ENCODE data around the gene AMMECR1L. TPM values are rescaled to one million over a fixed set of nuclear protein-coding genes. Genes with fewer than 3 reads are reported as not detected.

Gene AMMECR1L
- total RNA-seq, 4 donors from 2014 or later = 6.3 to 11.8 (median 7.8) TPM

DNA sequence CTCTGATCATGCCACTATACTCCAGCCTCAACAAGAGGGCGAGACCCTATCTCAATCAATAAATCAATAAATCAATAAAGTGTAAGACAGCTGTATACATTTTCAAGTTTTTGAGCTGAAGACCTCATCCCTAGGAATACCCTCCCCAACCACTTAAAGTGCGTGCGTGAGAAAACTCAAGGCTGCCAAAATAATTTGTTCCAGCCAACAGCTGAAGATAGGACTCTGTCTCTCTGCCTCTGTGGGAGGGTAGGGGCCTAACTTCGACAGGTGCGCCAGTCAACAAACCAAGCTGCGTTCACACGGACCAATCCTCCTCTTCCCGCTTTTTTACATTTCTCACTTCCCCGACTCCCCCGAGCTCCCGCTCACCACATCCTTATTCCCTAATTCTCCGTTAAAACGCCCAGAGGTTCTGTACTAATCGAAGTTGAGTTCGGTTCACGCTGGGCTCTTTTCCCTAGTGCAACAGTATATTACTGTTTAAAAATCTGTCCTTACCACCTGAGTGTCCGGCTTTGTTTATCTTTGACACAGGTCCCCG lies 28.4 kb downstream of the AMMECR1L start:
- TF ChIP-seq POLR2A (IDR thresholded peaks at IDR 0.05) = no peak
- no peak for TF ChIP-seq CTCF (IDR thresholded peaks at IDR 0.05)
- Histone ChIP-seq H3K27ac (peak overlapping the region; percentile 83 to 92 (median 86)), H3K9me3 (no peaks in the 10 kb centered on the region), H3K27me3 (no peaks in the 10 kb centered on the region), H3K36me3 (peaks cover 0 to 17% (median 0%) of the 10 kb centered on the region in 3 donors), H3K4me1 (peaks cover 9 to 55% (median 26%) of the 10 kb centered on the region in 3 donors), H3K4me3 (peak overlapping the region; percentile 88 to 95 (median 89))
- no peak for DNase-seq
- intact Hi-C loops (cut with DNase I) = no loop called here
- 1 to 2% methylated on average over 18 of the region's 18 CpGs for WGBS, 2 donors

GRCh38 chr2:127853671-127854070 lies 32.1 kb downstream of the AMMECR1L start:
- Histone ChIP-seq H3K36me3 (peaks cover 0 to 51% (median 0%) of the 10 kb centered on the region in 3 donors), H3K9me3 (no peaks in the 10 kb centered on the region), H3K27ac (no peak overlapping the region), H3K4me3 (no peak overlapping the region), H3K27me3 (no peaks in the 10 kb centered on the region), H3K4me1 (peaks cover 9 to 39% (median 18%) of the 10 kb centered on the region in 3 donors)
- 79 to 89% methylated on average over 4 of the region's 4 CpGs for WGBS, 2 donors
- no peak for DNase-seq
- no peak for TF ChIP-seq POLR2A (IDR thresholded peaks at IDR 0.05)
- intact Hi-C loops (cut with DNase I) = no loop called here

- WGBS, 2 donors = 99 to 100% methylated on average over 6 to 8 of the region's 8 CpGs
- TF ChIP-seq CTCF (IDR thresholded peaks at IDR 0.05) = no peak
- TF ChIP-seq POLR2A (IDR thresholded peaks at IDR 0.05) = no peak
- H3K4me1 ChIP-seq = peaks cover 9 to 32% (median 14%) of the 10 kb centered on the region in 3 donors
- peaks cover 0 to 63% (median 8%) of the 10 kb centered on the region in 3 donors for H3K36me3 ChIP-seq
- no peak overlapping the region for H3K27ac ChIP-seq
- H3K27me3 ChIP-seq = no peaks in the 10 kb centered on the region
- H3K9me3 ChIP-seq = no peaks in the 10 kb centered on the region
- no peak overlapping the region for H3K4me3 ChIP-seq
- intact Hi-C loops (cut with DNase I) = no loop called here
- DNase-seq = no peak
Measured at GRCh38 chr2:127852388-127852787, 33.4 kb downstream of the AMMECR1L start.

DNA sequence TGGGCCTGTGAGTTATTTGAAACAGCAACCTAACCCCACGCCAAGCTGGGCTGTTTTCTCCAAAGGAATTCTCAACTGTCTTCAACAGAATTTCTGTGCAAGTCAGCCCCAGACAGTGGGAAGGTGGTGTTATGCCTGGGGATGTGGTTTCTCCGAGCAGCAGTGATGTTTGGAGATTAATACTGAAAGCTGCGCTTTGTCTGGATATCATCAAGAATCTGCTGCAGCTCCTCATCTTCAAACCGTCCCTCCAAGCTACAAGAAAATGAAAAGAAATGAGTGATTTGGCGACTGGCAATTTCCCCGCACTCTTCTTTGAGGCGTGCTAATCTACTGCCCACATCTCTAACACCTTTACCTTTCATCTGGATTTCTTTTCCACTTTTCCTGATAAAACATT lies 37.8 kb downstream of the AMMECR1L start:
- H3K27ac ChIP-seq = no peak overlapping the region
- no peaks in the 10 kb centered on the region for H3K4me1 ChIP-seq
- intact Hi-C loops (cut with DNase I) = no loop called here
- TF ChIP-seq CTCF (IDR thresholded peaks at IDR 0.05) (no peak), POLR2A (IDR thresholded peaks at IDR 0.05) (no peak)
- no peaks in the 10 kb centered on the region for H3K27me3 ChIP-seq
- H3K4me3 ChIP-seq = no peak overlapping the region
- no peak for DNase-seq
- H3K36me3 ChIP-seq = peaks cover 0 to 86% (median 22%) of the 10 kb centered on the region in 3 donors
- H3K9me3 ChIP-seq = no peaks in the 10 kb centered on the region
- 83 to 97% methylated on average over 6 to 7 of the region's 7 CpGs for WGBS, 2 donors

DNA sequence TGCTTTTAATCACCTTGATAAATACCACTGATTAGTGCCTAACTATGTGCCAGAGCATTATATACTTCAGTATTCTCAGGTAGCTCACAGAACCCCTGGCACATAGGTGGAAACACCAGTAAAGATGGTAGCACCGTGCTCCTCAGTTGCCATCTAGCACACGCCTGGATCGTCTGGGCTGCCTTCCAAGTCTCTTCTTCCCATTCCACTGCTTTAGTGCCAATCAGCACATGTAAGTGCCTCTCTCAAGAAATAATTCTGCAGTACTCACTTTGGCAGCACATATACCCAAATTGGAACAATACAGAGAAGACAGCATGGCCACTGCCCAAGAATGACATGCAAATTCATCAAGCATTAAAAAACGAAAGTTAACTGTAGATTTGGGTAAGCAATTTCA lies 40.8 kb downstream of the AMMECR1L start:
- no peaks in the 10 kb centered on the region for H3K9me3 ChIP-seq
- TF ChIP-seq POLR2A (IDR thresholded peaks at IDR 0.05) (no peak), CTCF (IDR thresholded peaks at IDR 0.05) (no peak)
- 65 to 72% methylated on average over 4 of the region's 4 CpGs for WGBS, 2 donors
- no peak overlapping the region for H3K27ac ChIP-seq
- H3K27me3 ChIP-seq = no peaks in the 10 kb centered on the region
- intact Hi-C loops (cut with DNase I) = no loop called here
- H3K4me3 ChIP-seq = no peak overlapping the region
- no peak for DNase-seq
- no peaks in the 10 kb centered on the region for H3K4me1 ChIP-seq
- peaks cover 0 to 57% (median 22%) of the 10 kb centered on the region in 3 donors for H3K36me3 ChIP-seq

All from esophagus squamous epithelium (tissue), 5 donors.